Measurements from ENCODE around the gene SOS2.
"Not testable (repeated sequence)": the region's sequence is repeated elsewhere in the genome, so short reads cannot be mapped to it uniquely, and the experiment has no call there.

- not testable (repeated sequence) for TF ChIP-seq EZH2 (optimal IDR thresholded peaks at IDR 0.05; ENCODE audit: low read depth, low read length); EZH2phosphoT487 (IDR thresholded peaks at IDR 0.05; ENCODE audit: low read length)
- TF ChIP-seq, protein P1, sequence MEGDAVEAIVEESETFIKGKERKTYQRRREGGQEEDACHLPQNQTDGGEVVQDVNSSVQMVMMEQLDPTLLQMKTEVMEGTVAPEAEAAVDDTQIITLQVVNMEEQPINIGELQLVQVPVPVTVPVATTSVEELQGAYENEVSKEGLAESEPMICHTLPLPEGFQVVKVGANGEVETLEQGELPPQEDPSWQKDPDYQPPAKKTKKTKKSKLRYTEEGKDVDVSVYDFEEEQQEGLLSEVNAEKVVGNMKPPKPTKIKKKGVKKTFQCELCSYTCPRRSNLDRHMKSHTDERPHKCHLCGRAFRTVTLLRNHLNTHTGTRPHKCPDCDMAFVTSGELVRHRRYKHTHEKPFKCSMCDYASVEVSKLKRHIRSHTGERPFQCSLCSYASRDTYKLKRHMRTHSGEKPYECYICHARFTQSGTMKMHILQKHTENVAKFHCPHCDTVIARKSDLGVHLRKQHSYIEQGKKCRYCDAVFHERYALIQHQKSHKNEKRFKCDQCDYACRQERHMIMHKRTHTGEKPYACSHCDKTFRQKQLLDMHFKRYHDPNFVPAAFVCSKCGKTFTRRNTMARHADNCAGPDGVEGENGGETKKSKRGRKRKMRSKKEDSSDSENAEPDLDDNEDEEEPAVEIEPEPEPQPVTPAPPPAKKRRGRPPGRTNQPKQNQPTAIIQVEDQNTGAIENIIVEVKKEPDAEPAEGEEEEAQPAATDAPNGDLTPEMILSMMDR (IDR thresholded peaks at IDR 0.05; ENCODE audit: low read length) = not testable (repeated sequence)
Observed at GRCh38 chr14:50073663-50074062, 157.7 kb downstream of the SOS2 start.

All from MM.1S (cell line).